Measurements from ENCODE around the gene VAV1.

DNA sequence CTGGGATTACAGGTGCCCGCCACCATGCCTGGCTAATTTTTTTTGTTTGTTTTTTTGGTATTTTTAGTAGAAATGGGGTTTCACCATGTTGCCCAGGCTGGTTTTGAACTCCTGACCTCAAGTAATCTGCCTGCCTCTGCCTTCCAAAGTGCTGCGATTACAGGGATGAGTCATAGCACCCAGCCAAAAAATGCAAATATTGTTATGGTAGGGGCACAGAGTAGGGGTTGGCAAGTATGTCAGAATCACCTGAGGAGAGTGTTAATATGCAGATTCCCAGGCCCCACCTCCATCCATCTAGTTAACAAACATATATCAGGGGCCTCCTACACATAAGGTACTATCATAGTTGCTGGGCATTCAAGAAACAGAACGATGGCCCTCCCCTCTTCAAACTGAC, 44.7 kb downstream of the VAV1 start:
- TF ChIP-seq, protein P1, sequence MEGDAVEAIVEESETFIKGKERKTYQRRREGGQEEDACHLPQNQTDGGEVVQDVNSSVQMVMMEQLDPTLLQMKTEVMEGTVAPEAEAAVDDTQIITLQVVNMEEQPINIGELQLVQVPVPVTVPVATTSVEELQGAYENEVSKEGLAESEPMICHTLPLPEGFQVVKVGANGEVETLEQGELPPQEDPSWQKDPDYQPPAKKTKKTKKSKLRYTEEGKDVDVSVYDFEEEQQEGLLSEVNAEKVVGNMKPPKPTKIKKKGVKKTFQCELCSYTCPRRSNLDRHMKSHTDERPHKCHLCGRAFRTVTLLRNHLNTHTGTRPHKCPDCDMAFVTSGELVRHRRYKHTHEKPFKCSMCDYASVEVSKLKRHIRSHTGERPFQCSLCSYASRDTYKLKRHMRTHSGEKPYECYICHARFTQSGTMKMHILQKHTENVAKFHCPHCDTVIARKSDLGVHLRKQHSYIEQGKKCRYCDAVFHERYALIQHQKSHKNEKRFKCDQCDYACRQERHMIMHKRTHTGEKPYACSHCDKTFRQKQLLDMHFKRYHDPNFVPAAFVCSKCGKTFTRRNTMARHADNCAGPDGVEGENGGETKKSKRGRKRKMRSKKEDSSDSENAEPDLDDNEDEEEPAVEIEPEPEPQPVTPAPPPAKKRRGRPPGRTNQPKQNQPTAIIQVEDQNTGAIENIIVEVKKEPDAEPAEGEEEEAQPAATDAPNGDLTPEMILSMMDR (IDR thresholded peaks at IDR 0.05; ENCODE audit: low read length), result no peak
- TF ChIP-seq EZH2 (optimal IDR thresholded peaks at IDR 0.05; ENCODE audit: low read depth, low read length) (no peak), EZH2phosphoT487 (IDR thresholded peaks at IDR 0.05; ENCODE audit: low read length) (no peak)

Measured in MM.1S (cell line).